Large intestine (tissue), 3 donors: Measurements from ENCODE around the gene CTNNB1. TPM values are rescaled to one million over a fixed set of nuclear protein-coding genes. Genes with fewer than 3 reads are reported as not detected.

ENCODE experiments used
- DNase-seq, 2 donors: peaks; one replicate each; pipeline versions ENCODE4 v3.0.0 to v3.0.0-alpha.2; 2013
- H3K27ac ChIP-seq: one replicate; pipeline ENCODE4 v1.5.1; 2013; ENCODE audit warnings: low read length
- H3K27me3 ChIP-seq: 2 replicates; pipeline ENCODE4 v1.6.1; 2013; ENCODE audit warnings: low read length; ENCODE audit not compliant: control insufficient read depth, insufficient read depth
- H3K36me3 ChIP-seq: 2 replicates; pipeline ENCODE4 v1.6.1; 2013; ENCODE audit warnings: low read length; ENCODE audit not compliant: control insufficient read depth, insufficient read depth
- H3K4me1 ChIP-seq: one replicate; pipeline ENCODE4 v1.6.1; 2013; ENCODE audit warnings: low read length; ENCODE audit not compliant: control insufficient read depth, insufficient read depth
- H3K4me3 ChIP-seq: one replicate; pipeline ENCODE4 v1.5.1; 2013; ENCODE audit warnings: low read length
- H3K9me3 ChIP-seq: one replicate; pipeline ENCODE4 v1.6.1; 2013; ENCODE audit warnings: mild to moderate bottlenecking, low read depth, low read length, moderate library complexity; ENCODE audit not compliant: control insufficient read depth
- WGBS: methylation state at CpG from one replicate; pipeline ENCODE4 v1.1.5; 2013; ENCODE audit warnings: low lambda C conversion rate; ENCODE audit not compliant: insufficient coverage; 5-methylcytosine and 5-hydroxymethylcytosine counted together
- polyA plus RNA-seq: library from polyadenylated mRNA; unstranded; fragments of 120-200 nt; gene quantifications from one replicate; pipeline ENCODE4 v1.2.1, GENCODE V29; 2013

The CTNNB1 gene
- polyA plus RNA-seq, 1 donor, result 424 TPM

DNA sequence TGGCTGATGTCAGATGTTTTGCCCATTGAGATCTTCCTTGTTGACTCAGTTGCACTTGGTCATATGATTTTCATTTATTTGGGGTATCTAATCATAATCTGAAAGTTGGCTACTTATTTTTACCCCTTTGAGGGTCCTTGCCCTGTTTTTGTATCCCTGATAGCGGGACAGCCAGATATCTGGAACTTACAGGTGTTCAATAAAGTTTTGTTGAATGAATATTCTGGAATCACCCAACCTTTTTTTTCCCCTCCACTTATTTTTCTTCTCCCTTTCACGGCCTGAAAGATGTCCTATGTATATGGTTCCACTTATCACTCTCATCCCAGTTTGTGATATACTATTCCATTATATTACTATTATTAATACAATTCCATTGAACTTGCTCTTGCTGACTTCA lies 12.8 kb downstream of the CTNNB1 start:
- no peak for DNase-seq
- no peaks in the 10 kb centered on the region for H3K9me3 ChIP-seq
- no peak overlapping the region for H3K27ac ChIP-seq
- 100% methylated on average over 1 of the region's 2 CpGs for WGBS
- no peaks in the 10 kb centered on the region for H3K27me3 ChIP-seq
- no peak overlapping the region for H3K4me3 ChIP-seq
- H3K36me3 ChIP-seq, result peaks cover 8% of the 10 kb centered on the region
- H3K4me1 ChIP-seq, result peaks cover 16% of the 10 kb centered on the region

- no peak overlapping the region for H3K4me3 ChIP-seq
- 83% methylated on average over 1 of the region's 2 CpGs for WGBS
- H3K27ac ChIP-seq, result no peak overlapping the region
- H3K27me3 ChIP-seq, result no peaks in the 10 kb centered on the region
- no peaks in the 10 kb centered on the region for H3K9me3 ChIP-seq
- peaks cover 8% of the 10 kb centered on the region for H3K36me3 ChIP-seq
- peaks cover 5% of the 10 kb centered on the region for H3K4me1 ChIP-seq
- DNase-seq, result no peak
These were observed 14.3 kb downstream of the CTNNB1 start for GRCh38 chr3:41213588-41213987.

DNA sequence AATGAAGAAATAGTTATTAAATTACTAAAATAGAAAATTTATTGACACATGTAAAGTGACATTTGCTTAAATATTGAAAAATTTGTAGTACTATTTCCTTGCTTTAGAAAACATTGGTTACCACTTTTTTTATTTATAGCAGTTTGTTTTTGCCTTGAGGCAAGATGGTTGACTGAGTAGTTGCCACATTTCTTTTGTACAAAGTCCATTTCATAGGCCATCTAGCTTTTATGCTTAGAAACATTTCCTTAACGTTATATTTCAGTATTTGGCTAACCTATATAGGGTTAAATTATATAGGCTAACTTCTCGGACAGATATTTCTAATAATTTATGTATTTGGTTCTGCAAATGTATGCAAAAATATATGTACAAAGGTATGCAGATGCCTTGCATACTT lies 17.1 kb downstream of the CTNNB1 start:
- Histone ChIP-seq H3K27me3 (no peaks in the 10 kb centered on the region), H3K36me3 (peaks cover 6% of the 10 kb centered on the region), H3K27ac (no peak overlapping the region), H3K4me3 (no peak overlapping the region), H3K4me1 (peaks cover 4% of the 10 kb centered on the region), H3K9me3 (no peaks in the 10 kb centered on the region)
- DNase-seq, result no peak
- 67% methylated on average over 2 of the region's 2 CpGs for WGBS

GRCh38 chr3:41216993-41217392 lies 17.7 kb downstream of the CTNNB1 start:
- no peak for DNase-seq
- no CpG with 5 or more reads among the region's 1 CpG for WGBS
- H3K27me3 ChIP-seq, result no peaks in the 10 kb centered on the region
- H3K36me3 ChIP-seq, result peaks cover 3% of the 10 kb centered on the region
- H3K4me1 ChIP-seq, result peaks cover 6% of the 10 kb centered on the region
- H3K4me3 ChIP-seq, result no peak overlapping the region
- no peaks in the 10 kb centered on the region for H3K9me3 ChIP-seq
- no peak overlapping the region for H3K27ac ChIP-seq

- WGBS, result no CpG with 5 or more reads among the region's 1 CpG
- Histone ChIP-seq H3K36me3 (peaks cover 4% of the 10 kb centered on the region), H3K27me3 (no peaks in the 10 kb centered on the region), H3K27ac (no peak overlapping the region), H3K9me3 (no peaks in the 10 kb centered on the region), H3K4me1 (peaks cover 7% of the 10 kb centered on the region), H3K4me3 (no peak overlapping the region)
- no peak for DNase-seq
These were observed 20.1 kb downstream of the CTNNB1 start for GRCh38 chr3:41219424-41219823.

GRCh38 chr3:41220906-41221677 lies 21.8 kb downstream of the CTNNB1 start:
- 71% methylated on average over 1 of the region's 7 CpGs for WGBS
- no peak for DNase-seq
- H3K4me1 ChIP-seq, result peaks cover 7% of the 10 kb centered on the region

DNA sequence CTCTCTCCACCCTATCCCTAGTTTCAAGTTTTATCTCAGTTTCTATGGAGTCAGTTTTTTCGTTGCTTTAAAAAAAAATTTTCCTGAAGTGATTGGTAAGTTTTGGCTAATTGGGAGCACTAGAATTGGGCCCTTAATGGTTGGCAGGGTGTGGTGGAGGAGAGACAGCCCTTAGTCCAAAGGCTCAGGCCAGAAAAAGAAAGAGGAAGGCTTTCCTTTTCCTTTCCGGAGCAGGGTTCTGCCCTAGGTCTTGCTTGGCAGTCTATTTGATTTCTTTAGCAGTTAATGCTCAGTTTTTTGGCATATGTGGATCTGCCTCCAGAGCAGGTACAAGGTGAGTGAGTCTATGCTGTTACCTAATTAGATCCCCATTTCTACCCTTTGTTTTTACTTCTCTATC lies 22.7 kb downstream of the CTNNB1 start:
- Histone ChIP-seq H3K4me3 (no peak overlapping the region), H3K27me3 (no peaks in the 10 kb centered on the region), H3K36me3 (peaks cover 30% of the 10 kb centered on the region), H3K4me1 (peaks cover 5% of the 10 kb centered on the region), H3K9me3 (no peaks in the 10 kb centered on the region), H3K27ac (no peak overlapping the region)
- no peak for DNase-seq
- no CpG with 5 or more reads among the region's 2 CpGs for WGBS

More at GRCh38 chr3:41220906-41221677, 21.8 kb downstream of the CTNNB1 start:
- H3K27me3 ChIP-seq, result no peaks in the 10 kb centered on the region
- no peak overlapping the region for H3K4me3 ChIP-seq
- no peaks in the 10 kb centered on the region for H3K9me3 ChIP-seq
- H3K36me3 ChIP-seq, result peaks cover 21% of the 10 kb centered on the region
- no peak overlapping the region for H3K27ac ChIP-seq

DNA sequence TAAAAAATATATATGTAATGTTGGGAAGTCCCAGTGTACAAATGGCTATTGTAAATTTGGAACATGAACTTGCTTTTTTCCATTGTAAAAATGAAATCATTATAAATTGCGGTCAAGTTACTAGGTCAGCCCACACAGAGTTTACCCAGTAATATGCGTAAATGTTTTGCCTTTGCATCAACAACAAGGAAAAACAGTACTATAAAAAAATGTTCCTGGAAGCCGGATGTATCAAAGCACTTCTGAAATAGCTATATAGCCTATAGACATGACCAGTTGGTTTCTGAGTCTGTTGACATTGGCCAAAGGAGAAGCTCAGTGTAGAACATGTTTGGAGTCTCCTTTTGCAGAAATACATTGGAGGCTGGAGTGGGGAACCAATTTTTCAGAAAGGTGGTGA lies 23.2 kb downstream of the CTNNB1 start:
- 100% methylated on average over 1 of the region's 3 CpGs for WGBS
- Histone ChIP-seq H3K27ac (no peak overlapping the region), H3K9me3 (no peaks in the 10 kb centered on the region), H3K36me3 (peaks cover 35% of the 10 kb centered on the region), H3K27me3 (no peaks in the 10 kb centered on the region), H3K4me3 (no peak overlapping the region), H3K4me1 (peaks cover 5% of the 10 kb centered on the region)
- DNase-seq, result no peak

GRCh38 chr3:41223078-41223477 lies 23.8 kb downstream of the CTNNB1 start:
- Histone ChIP-seq H3K36me3 (peaks cover 39% of the 10 kb centered on the region), H3K27ac (no peak overlapping the region), H3K4me3 (no peak overlapping the region), H3K27me3 (no peaks in the 10 kb centered on the region), H3K9me3 (no peaks in the 10 kb centered on the region), H3K4me1 (peaks cover 5% of the 10 kb centered on the region)
- DNase-seq, result no peak
- WGBS, result 89% methylated on average over 1 of the region's 2 CpGs

GRCh38 chr3:41223691-41224090 lies 24.4 kb downstream of the CTNNB1 start:
- H3K27ac ChIP-seq, result no peak overlapping the region
- H3K4me1 ChIP-seq, result peaks cover 5% of the 10 kb centered on the region
- H3K27me3 ChIP-seq, result no peaks in the 10 kb centered on the region
- H3K36me3 ChIP-seq, result peaks cover 39% of the 10 kb centered on the region
- no peak for DNase-seq
- no CpG with 5 or more reads among the region's 2 CpGs for WGBS
- no peak overlapping the region for H3K4me3 ChIP-seq
- no peaks in the 10 kb centered on the region for H3K9me3 ChIP-seq
